Glutamatergic neuron (in vitro differentiated cells): ENCODE measurements around the gene RASL10A. TPM values are rescaled to one million over a fixed set of nuclear protein-coding genes. Genes with fewer than 3 reads are reported as not detected.

Experiments
- DNase-seq: peaks from one replicate; pipeline ENCODE4 v3.0.0; 2022
- H3K27ac Mint-ChIP-seq: one replicate; pipeline ENCODE4 v1.8.0; 2020; ENCODE audit warnings: mild to moderate bottlenecking, mixed read lengths, inconsistent platforms; ENCODE audit not compliant: unreplicated experiment
- H3K27me3 Mint-ChIP-seq: one replicate; pipeline ENCODE4 v1.8.0; 2020; ENCODE audit warnings: mild to moderate bottlenecking, moderate library complexity, mixed read lengths, inconsistent platforms; ENCODE audit not compliant: unreplicated experiment
- H3K36me3 Mint-ChIP-seq: one replicate; pipeline ENCODE4 v1.8.0; 2020; ENCODE audit warnings: mild to moderate bottlenecking, mixed read lengths, inconsistent platforms; ENCODE audit not compliant: unreplicated experiment
- H3K4me1 Mint-ChIP-seq: one replicate; pipeline ENCODE4 v1.8.0; 2020; ENCODE audit warnings: mild to moderate bottlenecking, low read depth, mixed read lengths, inconsistent platforms; ENCODE audit not compliant: unreplicated experiment
- H3K4me3 Mint-ChIP-seq: one replicate; pipeline ENCODE4 v1.8.0; 2020; ENCODE audit warnings: mild to moderate bottlenecking, mixed read lengths, inconsistent platforms; ENCODE audit not compliant: unreplicated experiment
- H3K9me3 Mint-ChIP-seq: one replicate; pipeline ENCODE4 v1.8.0; 2020; ENCODE audit warnings: mild to moderate bottlenecking, moderate library complexity, mixed read lengths, inconsistent platforms; ENCODE audit not compliant: unreplicated experiment
- total RNA-seq: library from RNA; stranded (reverse); fragmentation: NEBNext Ultra II Directional; extraction: Animal tissue kit (Norgen Biotek cat#: 25700); gene quantifications from one replicate; pipeline ENCODE4 v1.2.1, GENCODE V29; 2021; ENCODE audit not compliant: unreplicated experiment
- TF ChIP-seq, protein P1 (sequence below): fragments of 200-600 bp; sonication (generic); IDR thresholded peaks from one replicate; pipeline ENCODE4 v1.5.0; 2021; ENCODE audit not compliant: partially characterized antibody, unreplicated experiment

RASL10A gene
- total RNA-seq, 1 donor from 2014 or later = 1.3 TPM

DNA sequence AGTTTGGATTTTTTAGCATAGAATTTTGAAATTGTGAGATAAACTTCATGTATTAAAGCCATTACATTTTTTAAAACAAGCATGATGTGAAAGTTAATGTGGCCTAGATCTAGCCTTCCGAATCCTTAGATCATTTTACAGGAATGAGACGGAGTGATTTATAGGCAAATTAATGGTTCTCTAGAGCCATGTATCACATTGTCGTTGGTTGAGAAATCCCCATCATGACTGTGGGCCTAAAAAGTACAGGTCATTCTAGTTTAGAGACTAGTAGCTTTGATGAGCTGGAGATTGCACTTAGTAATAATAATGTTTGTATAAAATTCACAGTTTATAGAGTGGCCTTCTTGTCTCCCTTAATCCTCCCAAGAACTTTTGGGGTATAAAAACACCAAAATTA is 40.3 kb downstream of the RASL10A start:
- Mint-ChIP-seq H3K27me3 (no peaks in the 10 kb centered on the region), H3K4me3 (no peak overlapping the region), H3K4me1 (peaks cover 24% of the 10 kb centered on the region), H3K36me3 (no peaks in the 10 kb centered on the region), H3K27ac (no peak overlapping the region), H3K9me3 (peaks cover 1% of the 10 kb centered on the region)
- DNase-seq = no peak
- TF ChIP-seq, protein P1, sequence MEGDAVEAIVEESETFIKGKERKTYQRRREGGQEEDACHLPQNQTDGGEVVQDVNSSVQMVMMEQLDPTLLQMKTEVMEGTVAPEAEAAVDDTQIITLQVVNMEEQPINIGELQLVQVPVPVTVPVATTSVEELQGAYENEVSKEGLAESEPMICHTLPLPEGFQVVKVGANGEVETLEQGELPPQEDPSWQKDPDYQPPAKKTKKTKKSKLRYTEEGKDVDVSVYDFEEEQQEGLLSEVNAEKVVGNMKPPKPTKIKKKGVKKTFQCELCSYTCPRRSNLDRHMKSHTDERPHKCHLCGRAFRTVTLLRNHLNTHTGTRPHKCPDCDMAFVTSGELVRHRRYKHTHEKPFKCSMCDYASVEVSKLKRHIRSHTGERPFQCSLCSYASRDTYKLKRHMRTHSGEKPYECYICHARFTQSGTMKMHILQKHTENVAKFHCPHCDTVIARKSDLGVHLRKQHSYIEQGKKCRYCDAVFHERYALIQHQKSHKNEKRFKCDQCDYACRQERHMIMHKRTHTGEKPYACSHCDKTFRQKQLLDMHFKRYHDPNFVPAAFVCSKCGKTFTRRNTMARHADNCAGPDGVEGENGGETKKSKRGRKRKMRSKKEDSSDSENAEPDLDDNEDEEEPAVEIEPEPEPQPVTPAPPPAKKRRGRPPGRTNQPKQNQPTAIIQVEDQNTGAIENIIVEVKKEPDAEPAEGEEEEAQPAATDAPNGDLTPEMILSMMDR = no peak

DNA sequence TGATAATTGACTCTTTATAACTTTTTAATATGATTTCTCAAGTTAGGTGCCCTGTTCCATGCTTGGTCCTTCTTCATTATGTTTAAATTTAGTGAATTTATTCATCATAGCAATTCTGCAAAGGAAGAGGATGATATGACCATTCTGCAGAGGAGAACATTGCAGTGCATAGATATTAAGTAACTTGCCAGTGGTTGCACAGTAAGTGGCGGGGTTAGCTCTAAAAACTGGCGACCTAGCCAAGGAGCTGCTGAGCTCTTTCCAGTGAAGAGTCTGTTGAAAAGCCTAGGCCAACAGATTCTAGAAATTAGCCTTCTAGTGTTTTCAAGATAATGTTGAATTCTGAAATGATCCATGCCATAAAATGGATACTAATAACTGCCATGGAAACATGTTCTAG is 42.9 kb downstream of the RASL10A start:
- Mint-ChIP-seq H3K4me1 (peaks cover 29% of the 10 kb centered on the region), H3K9me3 (peaks cover 6% of the 10 kb centered on the region), H3K27ac (no peak overlapping the region), H3K4me3 (no peak overlapping the region), H3K36me3 (peaks cover 9% of the 10 kb centered on the region), H3K27me3 (peaks cover 7% of the 10 kb centered on the region)
- no peak for DNase-seq
- TF ChIP-seq, protein P1 = no peak

DNA sequence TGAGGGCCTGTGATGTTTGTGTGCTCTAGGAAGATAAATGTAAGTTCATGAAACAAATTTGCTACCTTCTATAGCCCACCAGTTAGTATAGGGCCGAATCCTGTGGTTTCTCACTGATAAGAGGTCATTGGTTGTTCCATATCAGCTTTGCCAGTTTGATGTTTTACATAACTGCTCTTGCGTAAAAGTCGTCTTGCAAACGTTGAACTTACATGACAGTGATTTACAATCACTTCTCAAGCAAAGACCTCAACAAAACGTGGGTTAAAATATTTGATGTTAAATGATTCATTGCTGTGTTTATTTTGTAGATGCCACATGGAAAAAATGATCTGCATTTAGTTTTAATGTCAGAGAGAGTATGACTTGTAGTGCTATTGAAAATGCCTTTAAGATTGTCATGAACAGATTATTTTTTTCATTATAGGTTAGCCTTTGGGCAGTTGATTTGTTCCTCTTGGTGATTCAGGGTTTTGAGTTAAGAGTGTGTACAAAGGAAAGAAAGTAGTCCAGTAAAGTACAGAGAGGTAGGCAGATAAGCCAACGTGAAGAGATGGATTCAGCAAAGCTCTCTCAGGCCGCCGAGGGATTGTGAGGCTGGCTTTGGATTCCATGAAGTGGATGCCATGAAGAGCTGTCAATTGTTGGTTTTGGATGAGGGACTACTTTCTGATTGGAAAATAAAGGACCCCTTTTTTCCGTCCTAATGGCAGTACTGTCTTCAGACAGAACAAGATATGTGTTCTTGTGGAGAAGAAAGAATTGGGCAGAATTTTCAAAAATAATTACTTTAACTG is 44.8 kb downstream of the RASL10A start:
- no peak for DNase-seq
- peaks cover 13% of the 10 kb centered on the region for H3K9me3 Mint-ChIP-seq
- H3K4me3 Mint-ChIP-seq = peak overlapping the region; percentile 97
- H3K27me3 Mint-ChIP-seq = peaks cover 9% of the 10 kb centered on the region
- H3K4me1 Mint-ChIP-seq = peaks cover 38% of the 10 kb centered on the region
- peaks cover 9% of the 10 kb centered on the region for H3K36me3 Mint-ChIP-seq
- TF ChIP-seq, protein P1 = no peak
- H3K27ac Mint-ChIP-seq = no peak overlapping the region

DNA sequence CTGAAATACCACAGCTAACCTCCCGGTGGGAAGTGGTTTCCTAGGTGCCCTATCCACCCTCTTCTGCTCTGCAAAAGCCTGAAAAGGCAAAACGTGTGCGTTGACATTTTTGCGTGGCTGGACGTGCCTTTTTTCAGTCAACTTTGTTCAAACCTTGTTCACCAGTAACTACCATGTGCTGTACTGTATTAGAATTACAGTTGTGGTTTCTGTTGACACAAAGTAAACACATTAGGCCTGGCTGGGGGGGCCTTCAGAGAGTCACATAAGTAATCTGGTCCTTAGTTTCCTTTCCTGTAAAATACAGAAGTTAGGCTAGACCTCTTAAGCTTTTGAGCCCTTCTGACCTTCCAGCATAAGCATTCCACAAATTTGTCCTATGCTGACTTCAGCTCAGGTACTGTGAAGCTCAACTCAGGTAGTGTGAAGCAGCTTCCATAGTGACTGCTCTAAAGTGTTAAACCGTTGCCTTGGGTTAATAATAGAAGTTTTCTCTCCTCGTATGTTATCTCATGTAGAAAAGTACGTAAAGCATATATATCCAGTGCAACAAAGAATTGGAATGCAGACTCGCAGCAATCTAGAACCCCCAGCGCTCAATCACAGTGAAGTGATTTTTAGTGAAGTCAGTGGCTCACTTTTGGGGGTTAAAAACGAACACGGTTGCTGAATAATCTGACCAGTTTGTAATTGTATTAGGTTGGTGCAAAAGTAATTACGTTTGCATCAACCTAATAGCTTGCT is 45.6 kb downstream of the RASL10A start:
- H3K36me3 Mint-ChIP-seq = peaks cover 9% of the 10 kb centered on the region
- no peak for DNase-seq
- H3K27me3 Mint-ChIP-seq = peaks cover 9% of the 10 kb centered on the region
- TF ChIP-seq, protein P1 = no peak
- peaks cover 38% of the 10 kb centered on the region for H3K4me1 Mint-ChIP-seq
- H3K4me3 Mint-ChIP-seq = peak overlapping the region; percentile 97
- H3K27ac Mint-ChIP-seq = peak overlapping the region; percentile 80
- peaks cover 13% of the 10 kb centered on the region for H3K9me3 Mint-ChIP-seq

DNA sequence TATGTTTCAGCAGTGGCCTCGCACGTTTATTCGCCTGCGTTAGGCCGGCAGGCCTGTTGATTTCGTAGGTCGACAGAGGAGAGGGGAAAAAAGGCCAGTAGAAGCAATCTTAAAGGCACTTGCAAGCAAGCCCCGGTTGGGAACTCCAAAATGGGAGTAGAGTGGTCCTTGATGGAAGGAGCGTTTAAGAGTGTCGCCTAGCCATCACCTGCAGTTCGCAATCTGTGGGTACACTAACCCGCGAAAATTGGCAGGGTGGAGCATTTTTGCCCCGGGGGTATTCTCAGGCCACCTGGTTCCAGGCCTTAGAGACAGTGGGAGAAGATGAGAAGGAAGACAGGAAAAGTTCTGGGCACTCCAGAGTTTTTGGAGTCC is 46.3 kb downstream of the RASL10A start:
- H3K4me1 Mint-ChIP-seq = peaks cover 38% of the 10 kb centered on the region
- peaks cover 9% of the 10 kb centered on the region for H3K27me3 Mint-ChIP-seq
- H3K9me3 Mint-ChIP-seq = peaks cover 13% of the 10 kb centered on the region
- DNase-seq = no peak
- peak overlapping the region; percentile 97 for H3K4me3 Mint-ChIP-seq
- TF ChIP-seq, protein P1 = no peak
- H3K27ac Mint-ChIP-seq = peak overlapping the region; percentile 80
- peaks cover 9% of the 10 kb centered on the region for H3K36me3 Mint-ChIP-seq
